HG03342 (cell line): ENCODE measurements around the gene TNFSF8.
A peak's percentile ranks its signal among the peaks of the same experiment; 100 is the strongest.

Experiments used
- ATAC-seq: cut with Tn5 transposase; IDR thresholded peaks from one replicate; pipeline ENCODE4 v1.9.1; 2021; ENCODE audit warnings: mild to moderate bottlenecking, moderate library complexity; ENCODE audit not compliant: unreplicated experiment

The TNFSF8 gene

DNA sequence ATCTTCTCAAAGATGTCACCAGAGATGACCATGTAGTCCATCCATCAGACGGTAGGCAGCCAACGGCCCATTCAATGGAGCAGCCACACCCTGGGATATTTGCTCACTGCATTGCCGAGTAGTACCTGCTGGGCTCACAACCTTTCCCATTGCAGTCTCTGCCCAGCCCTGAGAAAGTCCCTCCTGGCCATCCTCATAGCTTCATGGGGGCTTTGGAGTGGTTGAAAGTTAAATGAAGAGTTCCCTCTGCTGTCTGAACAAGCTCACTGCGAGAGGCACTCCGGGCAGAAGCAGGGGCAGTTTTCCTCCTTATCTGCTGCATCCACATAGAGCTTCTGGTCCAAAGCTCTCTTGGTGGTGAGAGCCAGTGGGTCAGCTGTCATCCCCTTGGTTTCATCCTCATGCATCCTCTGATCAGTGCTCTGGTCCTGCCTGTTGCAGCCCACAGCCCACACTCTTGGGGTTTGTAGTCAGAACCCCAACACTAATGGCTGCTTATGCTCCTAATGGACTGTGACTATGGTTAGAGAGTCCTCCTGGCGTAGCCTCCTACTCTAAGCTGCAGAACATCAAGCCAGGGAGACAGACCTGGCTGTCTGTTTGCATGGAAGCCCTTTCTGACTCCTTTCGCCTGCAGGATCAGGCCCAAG lies 23.3 kb downstream of the TNFSF8 start:
- no peak for ATAC-seq

DNA sequence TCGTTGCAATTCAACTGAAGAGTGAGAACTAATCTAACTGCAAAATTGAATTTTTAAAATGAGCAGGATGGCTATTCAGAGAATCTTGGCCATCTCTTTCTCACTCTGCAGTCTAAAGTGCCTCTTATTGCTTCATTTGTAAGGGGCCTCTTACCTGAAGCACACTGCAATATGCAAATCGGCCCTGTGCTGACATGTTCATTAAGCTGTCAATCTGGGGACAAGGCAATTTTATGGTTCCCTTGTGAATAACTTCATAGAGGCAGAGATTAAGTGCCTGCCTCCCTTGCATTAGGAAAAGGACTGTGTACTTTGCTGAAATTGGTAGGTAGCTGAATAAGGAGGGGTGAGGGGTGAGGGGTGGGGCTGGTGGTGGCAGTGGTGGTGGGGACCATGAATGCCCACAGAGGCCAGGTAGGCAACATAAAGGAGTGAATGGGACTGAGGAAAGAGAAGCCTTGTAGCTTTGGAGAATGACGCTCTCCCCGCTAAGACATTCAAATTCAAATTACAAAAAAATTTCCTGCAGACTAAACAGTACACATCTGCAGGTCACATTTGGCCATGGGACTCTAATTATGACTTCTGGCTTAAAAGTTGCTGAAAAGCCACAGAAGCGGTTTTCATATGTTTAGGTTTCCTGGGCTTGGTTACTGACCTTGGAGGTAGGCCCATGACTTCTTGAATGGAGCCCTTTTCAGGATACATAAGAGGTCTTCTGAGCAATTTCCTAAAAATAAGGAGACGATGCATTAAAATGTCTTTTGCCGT lies 25.0 kb downstream of the TNFSF8 start:
- no peak for ATAC-seq

DNA sequence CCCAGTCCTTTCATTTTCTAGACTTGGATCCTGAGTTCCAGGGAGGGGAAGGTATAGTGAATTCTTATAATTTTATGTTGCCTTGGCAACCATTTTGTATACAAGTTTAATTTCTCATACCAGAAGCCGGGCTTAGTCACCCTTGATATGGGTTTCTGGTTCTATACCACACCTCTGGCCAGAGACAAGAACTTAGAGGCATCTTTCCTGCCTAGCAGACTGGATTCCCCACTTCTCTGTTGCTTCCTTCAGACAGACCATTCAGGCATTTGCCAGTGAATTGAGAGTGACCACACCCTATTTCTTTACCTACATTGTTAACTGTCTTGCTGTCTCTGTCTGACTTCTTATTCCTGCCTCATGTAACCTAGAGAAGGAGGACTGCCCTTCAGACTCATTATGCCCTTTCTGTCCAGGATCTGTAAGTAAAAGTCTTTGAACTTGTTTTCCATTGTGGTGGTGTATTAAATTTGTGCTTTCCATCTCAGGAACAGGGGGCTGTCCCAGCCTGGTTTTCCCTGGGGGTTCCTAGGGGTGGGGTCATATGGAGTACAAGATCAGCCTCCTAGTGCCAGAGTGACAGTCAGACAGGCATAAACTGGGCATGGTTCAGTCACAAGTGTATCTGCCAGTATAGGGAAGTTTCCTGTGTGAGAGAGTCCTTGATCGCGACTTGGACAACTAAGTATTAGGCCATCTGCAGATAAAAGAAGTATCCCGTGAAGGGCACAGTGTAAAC lies 27.4 kb downstream of the TNFSF8 start:
- ATAC-seq: peak; percentile 46

DNA sequence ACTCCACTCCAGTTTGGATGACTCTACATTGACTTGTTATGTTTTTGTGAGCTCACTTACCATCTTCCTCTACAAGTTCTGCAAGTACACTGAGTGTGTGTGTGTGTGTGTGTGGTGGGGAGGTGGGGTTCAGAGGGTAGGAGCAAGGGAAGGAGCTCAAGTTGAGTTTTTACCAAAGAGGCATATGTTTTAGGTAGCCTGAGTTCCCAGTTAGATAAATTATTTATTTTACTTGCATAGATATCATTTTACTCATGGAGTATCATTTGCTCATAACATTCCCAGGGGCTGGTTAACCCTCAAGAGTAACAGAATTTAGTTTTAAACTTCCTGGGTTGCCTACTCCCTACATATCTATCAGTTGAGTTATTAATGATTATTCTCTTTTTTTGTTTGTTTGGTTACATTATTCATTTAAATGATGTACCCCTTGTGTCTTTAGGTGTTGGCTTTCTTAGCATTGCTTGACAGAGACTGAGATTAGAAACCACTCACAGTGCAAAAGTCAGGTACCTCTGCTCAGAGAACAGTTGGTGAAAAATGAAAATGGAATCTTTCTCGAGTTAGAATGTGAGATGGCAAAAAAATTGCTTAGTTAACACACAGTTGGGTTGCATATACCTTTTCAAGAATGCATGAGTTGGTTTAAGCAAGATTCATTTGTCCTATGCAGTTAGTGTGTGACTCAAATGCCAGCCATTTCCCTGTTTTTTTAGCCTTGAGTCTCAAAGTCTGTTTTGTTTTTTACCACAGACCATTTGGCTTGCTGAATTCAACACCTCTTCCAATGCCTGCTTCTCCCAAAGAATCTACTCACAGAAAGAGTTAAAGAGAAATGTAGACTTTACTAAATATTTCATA lies 29.2 kb downstream of the TNFSF8 start:
- no peak for ATAC-seq

DNA sequence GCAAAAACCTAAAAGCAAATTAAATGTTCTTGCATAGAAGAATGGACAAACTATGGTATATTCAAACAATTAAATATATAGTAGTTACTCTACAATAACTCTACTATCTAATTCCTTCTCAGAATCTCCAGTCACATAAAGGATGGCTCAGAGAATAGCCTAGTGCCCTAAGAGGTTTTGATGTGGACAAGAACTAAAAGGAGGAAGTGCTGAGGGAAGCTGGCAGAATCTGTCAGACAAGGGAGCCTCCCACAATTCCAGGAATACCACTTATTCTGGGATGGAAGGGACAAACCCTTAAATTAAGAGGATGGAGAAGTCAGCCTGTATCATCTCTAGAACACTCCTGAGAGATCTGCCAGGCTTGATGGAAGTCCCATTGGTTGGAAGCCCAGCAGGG lies 30.4 kb downstream of the TNFSF8 start:
- no peak for ATAC-seq

DNA sequence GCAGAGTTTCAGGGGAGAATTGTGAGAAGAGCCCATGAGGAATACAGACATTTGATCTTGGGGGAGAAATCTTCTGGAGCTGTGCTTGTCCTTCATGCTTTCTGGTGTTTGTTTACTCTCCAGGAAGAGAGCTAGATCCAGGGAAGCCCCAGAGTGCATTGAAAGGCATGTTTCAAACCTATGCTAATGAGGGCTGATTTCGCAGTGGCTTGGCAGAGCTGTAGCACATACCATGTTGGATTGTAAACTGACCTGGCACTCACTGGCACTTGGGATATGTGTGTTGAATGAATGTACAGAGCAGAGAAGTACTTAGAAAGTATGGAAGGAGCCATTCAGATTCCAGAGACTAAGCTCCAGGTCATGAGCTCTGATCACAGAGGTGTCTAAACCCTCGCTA lies 30.9 kb downstream of the TNFSF8 start:
- ATAC-seq: no peak

DNA sequence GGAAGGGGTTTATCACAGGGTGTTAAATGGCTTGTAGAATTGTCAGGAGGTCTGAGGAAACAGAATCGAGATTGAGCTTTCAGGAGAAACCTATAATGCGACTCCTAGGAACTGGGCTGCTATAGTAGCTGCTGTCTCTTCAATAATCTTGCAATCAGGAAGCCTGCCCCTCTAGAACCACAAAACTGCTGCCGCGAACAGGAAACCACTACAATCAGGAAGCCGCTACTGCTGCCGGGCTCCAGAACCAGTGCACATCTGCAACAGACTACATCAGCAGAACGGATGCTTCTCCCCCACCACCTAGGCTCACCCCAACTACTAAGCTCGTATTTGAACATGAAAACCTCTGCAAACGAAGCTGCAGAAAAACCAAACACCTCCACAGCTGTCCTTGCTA lies 31.6 kb downstream of the TNFSF8 start:
- ATAC-seq: no peak

DNA sequence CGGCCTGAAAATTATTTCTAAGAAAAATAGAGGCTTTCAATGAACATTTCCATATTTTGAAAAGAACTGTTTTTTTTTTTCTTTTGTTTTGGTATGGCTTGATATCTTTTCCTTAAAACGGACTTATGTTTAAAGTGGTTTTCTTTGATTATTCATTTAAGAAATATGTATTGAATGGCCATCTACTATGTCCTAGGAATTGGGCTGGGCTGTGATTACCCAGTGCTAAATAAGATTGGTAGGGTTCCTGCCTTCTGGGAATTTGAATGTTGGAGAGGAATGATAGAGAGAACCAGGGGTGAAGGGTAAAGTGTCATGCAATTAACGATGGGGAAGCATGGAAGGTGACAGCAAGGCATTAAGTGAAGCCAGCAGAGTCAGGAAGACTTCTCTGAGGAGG lies 33.2 kb downstream of the TNFSF8 start:
- no peak for ATAC-seq

DNA sequence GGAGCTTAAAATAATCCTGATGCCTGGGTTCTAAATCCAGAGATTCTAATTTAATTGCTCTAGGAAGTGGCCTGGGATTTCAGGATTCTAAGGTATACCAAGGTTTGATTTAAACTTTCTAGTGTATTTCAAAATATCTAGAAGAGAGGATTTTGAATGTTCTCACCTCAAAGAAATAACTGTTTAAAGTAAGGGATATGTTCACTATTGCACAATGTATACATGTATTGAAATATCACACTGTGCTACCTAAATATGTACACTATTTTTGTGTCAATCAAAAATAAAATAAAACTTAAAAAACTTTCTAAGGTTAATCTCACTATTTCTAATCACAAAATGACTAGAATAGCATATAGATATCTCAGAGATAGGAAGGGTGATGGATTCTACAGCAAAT lies 34.0 kb downstream of the TNFSF8 start:
- ATAC-seq: no peak

DNA sequence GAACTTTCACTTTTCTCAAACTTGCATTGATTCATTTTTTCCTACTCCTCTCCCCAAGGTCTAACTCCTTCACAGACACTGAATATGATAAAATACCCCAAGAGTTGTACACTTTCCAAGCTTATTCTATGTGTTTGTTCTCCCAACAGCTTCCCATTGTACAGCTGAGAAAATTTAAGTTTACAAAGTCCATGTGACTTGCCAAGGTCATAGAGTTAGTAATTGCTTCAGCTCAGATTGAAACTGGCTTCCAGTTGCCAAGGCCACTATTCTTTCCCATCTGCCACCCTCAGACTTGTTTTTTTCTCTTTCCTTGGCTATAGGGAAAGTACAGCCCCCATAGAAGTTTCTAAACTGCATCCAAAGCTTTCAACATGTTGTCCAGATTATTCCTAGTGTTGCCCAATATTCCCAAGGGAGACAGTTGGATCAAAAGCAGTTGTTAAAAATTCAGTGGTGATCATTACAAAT lies 34.8 kb downstream of the TNFSF8 start:
- ATAC-seq: no peak

DNA sequence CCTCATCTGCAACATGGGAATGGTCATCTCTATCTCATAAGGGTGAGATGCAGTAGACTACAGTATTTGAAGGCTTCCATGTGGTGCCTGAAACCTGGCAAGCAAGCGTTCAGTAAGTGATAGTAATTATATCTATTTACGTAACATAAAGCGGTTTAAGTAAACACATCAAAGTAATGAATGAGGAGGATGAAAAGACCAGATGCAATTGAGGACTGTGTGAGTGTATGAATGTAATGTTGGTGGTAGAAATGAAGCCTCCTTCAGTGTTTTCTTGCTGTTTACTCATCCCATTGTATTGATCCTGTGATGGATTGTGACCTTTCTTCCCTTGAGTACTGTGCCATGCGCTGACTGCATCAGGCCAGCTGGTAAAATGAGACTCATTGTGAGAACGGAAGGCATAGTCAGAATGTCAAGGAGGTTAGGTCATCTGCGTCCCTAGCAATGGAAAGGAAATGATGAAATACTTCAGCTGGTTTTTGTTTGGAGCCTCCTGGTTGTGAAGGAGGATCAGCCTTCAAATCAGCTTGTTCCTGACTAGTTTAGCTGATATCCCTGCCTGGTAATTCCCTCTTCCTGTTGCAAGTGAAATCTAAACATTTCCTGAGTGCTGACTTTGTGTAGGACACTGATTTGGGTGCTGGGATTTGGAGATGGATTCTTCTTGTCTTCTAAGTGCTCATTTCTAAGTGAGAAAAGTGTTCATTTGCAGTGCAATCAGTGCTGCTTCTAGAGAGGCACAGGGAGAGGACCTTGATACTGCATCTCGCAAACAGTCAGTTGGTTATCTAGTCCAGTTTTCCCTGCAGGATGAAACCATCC lies 35.6 kb downstream of the TNFSF8 start:
- ATAC-seq: no peak

DNA sequence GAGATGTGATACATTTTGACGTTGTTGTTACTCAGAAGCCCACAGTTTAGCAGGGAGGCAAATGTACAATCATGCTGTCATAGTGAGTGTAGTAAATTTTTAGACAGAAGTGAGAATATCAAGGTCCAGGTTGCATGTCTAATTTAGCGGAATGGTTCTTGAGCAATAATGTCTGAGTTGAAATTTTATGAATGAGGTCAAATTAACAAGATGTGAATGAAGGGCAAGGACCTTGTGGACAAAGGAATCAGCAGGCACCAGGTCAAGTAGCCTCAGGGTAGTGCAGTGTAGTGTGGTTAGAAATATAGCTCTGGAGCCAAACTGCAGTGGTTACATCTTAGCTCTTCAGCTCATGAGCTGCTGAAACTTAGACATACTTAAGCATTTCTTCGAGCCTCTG lies 36.2 kb downstream of the TNFSF8 start:
- ATAC-seq: no peak

DNA sequence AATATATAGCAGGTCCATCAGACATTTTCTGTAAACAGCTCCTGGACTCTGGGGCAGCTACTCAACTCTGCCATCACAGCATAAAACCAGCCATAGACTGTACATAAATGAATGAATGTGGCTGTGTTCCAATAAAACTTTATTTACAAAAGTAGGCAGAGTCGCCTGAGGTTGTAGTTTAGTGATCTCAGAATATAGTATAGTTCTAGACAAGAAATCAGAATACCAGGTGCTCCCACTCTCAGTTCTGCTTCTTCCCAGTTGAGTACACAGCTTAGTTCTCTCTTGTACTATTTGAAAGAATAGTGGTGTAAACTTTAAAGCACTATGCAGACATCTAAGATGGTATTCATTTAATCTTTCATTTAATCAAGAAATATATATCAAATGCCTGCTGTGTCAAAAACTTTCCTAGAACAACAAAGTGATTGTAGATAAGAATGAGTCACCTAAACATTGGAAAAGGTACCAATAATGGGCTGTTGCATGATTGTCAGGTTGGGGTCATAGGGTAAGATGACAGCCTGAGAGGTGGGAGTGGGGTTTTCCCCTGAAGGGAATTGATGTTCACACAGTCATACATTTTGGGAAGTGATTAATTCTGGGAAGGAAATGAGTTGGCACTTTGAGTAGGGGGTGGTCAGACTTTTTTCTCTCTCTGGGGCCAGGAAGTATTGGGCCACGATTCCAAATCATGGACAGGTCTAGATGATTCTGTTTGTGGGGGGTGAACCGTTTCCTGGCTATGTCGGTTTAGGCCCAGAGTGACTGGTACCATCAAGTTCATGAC lies 37.0 kb downstream of the TNFSF8 start:
- no peak for ATAC-seq

DNA sequence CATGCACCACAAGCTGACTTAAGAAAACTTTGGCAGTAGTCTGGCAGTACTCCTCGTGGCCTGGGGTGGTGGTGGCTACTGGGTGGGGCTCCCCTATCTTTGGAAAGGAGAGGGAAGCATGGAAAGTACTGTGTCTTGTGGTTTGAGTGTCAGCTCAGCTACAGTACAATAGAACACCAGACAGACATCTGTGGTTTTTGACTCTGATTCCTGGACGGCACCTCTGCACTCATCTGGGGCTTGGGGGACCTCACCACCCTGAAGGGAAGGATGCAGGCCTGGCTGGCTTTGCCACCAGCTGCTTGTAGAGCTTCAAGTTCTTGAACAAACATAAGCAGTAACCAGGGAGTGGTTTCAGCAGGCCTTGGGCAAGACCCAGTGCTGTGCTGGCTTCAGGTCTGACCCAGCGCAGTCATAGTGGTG lies 40.6 kb downstream of the TNFSF8 start:
- no peak for ATAC-seq

DNA sequence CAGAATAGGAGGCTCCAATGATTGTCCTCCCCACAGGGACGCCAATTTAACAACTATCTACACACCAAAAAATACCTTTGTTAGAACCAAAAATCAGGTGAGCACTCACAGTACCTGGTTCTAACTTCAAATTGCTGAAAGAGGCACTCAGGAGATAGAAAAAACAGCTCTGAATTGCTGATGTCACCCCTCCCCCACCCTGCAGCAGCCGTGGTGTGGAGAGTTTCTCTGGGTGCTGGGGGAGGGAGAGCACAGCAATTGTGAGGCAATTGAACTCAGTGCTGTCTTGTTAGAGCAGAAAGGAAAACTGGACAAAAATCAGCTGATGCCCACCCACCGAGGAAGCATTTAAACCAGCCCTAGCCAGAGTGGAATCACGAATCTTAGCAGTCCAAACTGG lies 41.8 kb downstream of the TNFSF8 start:
- ATAC-seq: no peak

DNA sequence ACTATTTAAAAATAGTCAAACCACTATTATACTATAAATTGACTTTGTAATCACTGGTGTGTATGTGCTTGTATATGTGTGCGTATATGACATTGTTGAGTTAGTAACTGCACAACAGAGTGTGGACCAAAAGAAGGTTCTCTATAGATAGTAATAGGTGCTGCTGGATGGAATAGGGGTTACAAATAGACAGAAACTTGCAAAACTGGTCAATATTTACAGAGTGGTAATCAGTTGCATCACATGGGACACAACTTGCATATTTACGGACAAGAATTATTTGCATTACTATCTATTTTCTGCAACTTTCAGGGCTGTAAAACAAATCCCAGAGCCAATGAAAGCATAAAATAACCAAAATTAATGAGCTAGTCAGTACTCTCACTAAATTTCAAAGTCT lies 42.4 kb downstream of the TNFSF8 start:
- no peak for ATAC-seq

DNA sequence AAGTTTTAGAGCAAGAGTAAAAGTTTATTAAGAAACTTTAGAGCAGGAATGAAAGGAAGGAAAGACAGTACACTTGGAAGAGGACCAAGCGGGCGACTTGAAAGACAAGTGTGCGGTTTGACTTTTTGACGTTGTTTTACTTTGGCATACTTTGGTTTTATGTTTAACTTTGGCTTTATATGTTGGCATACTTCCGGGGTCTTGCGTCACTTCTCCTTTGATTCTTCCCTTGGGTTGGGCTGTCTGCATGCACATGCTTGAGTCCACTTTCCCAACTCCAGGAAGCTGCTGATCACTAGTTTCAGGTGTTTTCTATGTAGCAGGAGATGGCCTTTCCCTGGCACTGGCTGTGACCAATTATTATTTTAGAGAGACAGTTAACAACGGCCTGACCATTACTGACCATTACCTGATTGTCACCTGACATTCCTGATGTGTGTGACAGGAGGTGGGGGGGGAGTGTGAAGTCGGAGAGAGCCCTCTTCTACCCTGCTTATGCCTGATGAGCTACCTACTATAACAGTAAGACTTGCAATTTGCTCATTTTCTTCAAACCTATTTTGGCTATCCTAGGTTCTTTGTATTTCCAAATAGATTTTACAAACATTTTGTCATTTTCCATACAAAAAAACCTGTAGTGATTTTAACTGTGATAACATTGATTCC lies 45.5 kb downstream of the TNFSF8 start:
- no peak for ATAC-seq

DNA sequence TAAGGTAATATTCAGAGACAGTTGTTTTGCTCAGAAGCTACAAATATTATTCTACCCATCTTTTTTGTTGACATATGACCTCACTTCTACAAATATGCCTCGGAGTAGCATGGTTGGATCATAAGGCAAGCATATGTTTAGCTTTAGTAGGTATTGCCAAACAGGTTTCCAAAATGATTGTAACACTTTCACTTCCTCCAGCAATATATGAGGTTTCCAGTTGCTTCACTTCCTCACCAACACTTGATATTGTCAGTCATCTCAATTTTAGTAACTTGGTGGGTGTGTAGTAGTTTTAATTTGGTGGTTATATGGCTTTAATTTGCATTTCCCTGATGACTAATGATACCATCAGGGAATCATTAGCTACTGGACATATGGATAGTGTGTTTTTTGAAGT lies 46.7 kb downstream of the TNFSF8 start:
- ATAC-seq: no peak

DNA sequence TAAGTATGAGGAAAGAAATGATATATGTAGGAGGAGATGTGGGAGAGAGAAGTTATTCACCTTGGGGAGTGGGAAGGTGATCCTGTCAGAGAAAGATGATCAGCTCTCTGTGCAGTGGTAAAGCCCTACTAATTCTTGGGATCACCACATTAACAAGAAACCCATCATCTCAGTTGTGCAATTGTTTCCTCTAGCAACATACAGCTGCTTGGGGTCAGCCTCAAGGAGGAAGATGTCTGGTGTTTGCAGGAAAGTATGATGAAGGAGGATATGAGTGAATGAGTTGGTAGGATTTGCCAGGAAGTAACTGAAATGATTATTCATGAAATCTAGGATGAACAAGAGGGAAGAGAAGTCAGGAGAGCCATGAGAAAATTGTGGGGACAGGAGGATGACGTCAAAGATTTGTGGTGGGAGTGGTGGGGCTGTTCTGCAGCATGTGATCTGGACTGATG lies 50.1 kb downstream of the TNFSF8 start:
- ATAC-seq: no peak
